Upper lobe of right lung (tissue), 1 donor: ENCODE results near the gene PEX14. TPM values are rescaled to one million over a fixed set of nuclear protein-coding genes. Genes with fewer than 3 reads are reported as not detected.

ENCODE experiments used
- ATAC-seq: fragments of 200-7000 bp; cut with Tn5 transposase; one replicate; pipeline ENCODE4 v1.9.1; 2020; ENCODE audit warnings: mild to moderate bottlenecking, moderate library complexity
- DNase-seq: peaks from one replicate; pipeline ENCODE4 v3.0.0-alpha.2; 2020
- H3K27ac ChIP-seq: fragments of 200-600 bp; one replicate; pipeline ENCODE4 v1.8.0; 2022
- H3K27me3 ChIP-seq: fragments of 200-600 bp; one replicate; pipeline ENCODE4 v1.8.0; 2022; ENCODE audit warnings: mild to moderate bottlenecking
- H3K36me3 ChIP-seq: fragments of 200-600 bp; one replicate; pipeline ENCODE4 v1.8.0; 2022
- H3K4me1 ChIP-seq: fragments of 200-600 bp; one replicate; pipeline ENCODE4 v1.8.0; 2022
- H3K4me3 ChIP-seq: fragments of 200-600 bp; one replicate; pipeline ENCODE4 v1.8.0; 2022; ENCODE audit warnings: mild to moderate bottlenecking
- H3K9me3 ChIP-seq: fragments of 200-600 bp; one replicate; pipeline ENCODE4 v1.8.0; 2022
- CTCF ChIP-seq: fragments of 200-600 bp; IDR thresholded peaks from one replicate; pipeline ENCODE4 v1.8.0; 2022; ENCODE audit warnings: antibody characterized with exemption
- intact Hi-C: fragments of 100-400 bp; cut with DNase I; formaldehyde crosslinking; loops from one replicate; pipeline ENCODE4 v1.11.0; 2022
- total RNA-seq: library from RNA; stranded (reverse); fragmentation: NEBNext Ultra II Directional; extraction: Animal tissue kit (Norgen Biotek cat#: 25700); gene quantifications from one replicate; pipeline ENCODE4 v1.2.1, GENCODE V29; 2021
- donor health status: DM: no; HTN: yes; CAD: no; lungs with severe emphysema.

PEX14 gene
- total RNA-seq, 1 donor from 2014 or later = 25.8 TPM

GRCh38 chr1:10507111-10507879 lies 32.5 kb downstream of the PEX14 start:
- intact Hi-C loops = loop anchor here (10.0 kb wide), 1 partner anchor 358 kb away; no protein-coding TSS in a partner anchor
- peaks cover 35% of the 10 kb centered on the region for H3K4me1 ChIP-seq
- H3K4me3 ChIP-seq = no peak overlapping the region
- H3K27me3 ChIP-seq = no peaks in the 10 kb centered on the region
- DNase-seq (no peak), ATAC-seq (peak; percentile 91)
- H3K36me3 ChIP-seq = no peaks in the 10 kb centered on the region
- no peaks in the 10 kb centered on the region for H3K9me3 ChIP-seq
- no peak overlapping the region for H3K27ac ChIP-seq
- peak; percentile 86 for TF ChIP-seq CTCF

GRCh38 chr1:10508511-10508951 lies 33.8 kb downstream of the PEX14 start:
- ATAC-seq (no peak), DNase-seq (no peak)
- no peak overlapping the region for H3K27ac ChIP-seq
- H3K4me1 ChIP-seq = peaks cover 35% of the 10 kb centered on the region
- no peaks in the 10 kb centered on the region for H3K9me3 ChIP-seq
- no peaks in the 10 kb centered on the region for H3K27me3 ChIP-seq
- H3K4me3 ChIP-seq = no peak overlapping the region
- no peaks in the 10 kb centered on the region for H3K36me3 ChIP-seq
- intact Hi-C loops = loop anchor here (10.0 kb wide), 1 partner anchor 356 kb away; no protein-coding TSS in a partner anchor
- TF ChIP-seq CTCF = no peak

GRCh38 chr1:10509809-10510509 lies 35.2 kb downstream of the PEX14 start:
- DNase-seq (no peak), ATAC-seq (no peak)
- no peaks in the 10 kb centered on the region for H3K27me3 ChIP-seq
- H3K27ac ChIP-seq = peak overlapping the region; percentile 67
- H3K9me3 ChIP-seq = no peaks in the 10 kb centered on the region
- no peaks in the 10 kb centered on the region for H3K36me3 ChIP-seq
- no peak overlapping the region for H3K4me3 ChIP-seq
- peaks cover 43% of the 10 kb centered on the region for H3K4me1 ChIP-seq
- no peak for TF ChIP-seq CTCF
- intact Hi-C loops = loop anchor here (10.0 kb wide), 1 partner anchor 355 kb away; no protein-coding TSS in a partner anchor

GRCh38 chr1:10510520-10511493 lies 36.1 kb downstream of the PEX14 start:
- H3K36me3 ChIP-seq = no peaks in the 10 kb centered on the region
- peak overlapping the region; percentile 0 for H3K4me3 ChIP-seq
- ATAC-seq (peak; percentile 72), DNase-seq (no peak)
- peak overlapping the region; percentile 67 for H3K27ac ChIP-seq
- peaks cover 49% of the 10 kb centered on the region for H3K4me1 ChIP-seq
- H3K27me3 ChIP-seq = no peaks in the 10 kb centered on the region
- intact Hi-C loops = no loop called here
- H3K9me3 ChIP-seq = no peaks in the 10 kb centered on the region
- TF ChIP-seq CTCF = no peak

- Histone ChIP-seq H3K4me1 (peaks cover 56% of the 10 kb centered on the region), H3K27me3 (no peaks in the 10 kb centered on the region), H3K36me3 (no peaks in the 10 kb centered on the region), H3K4me3 (no peak overlapping the region), H3K9me3 (no peaks in the 10 kb centered on the region), H3K27ac (peak overlapping the region; percentile 67)
- ATAC-seq = no peak
- DNase-seq = no peak
- TF ChIP-seq CTCF = no peak
- intact Hi-C loops = no loop called here
These were observed 36.7 kb downstream of the PEX14 start for GRCh38 chr1:10511494-10511885.
